Cardiac muscle cell (in vitro differentiated cells and primary cell): ENCODE results near the gene EYA2. TPM values are rescaled to one million over a fixed set of nuclear protein-coding genes. Genes with fewer than 3 reads are reported as not detected.

Source experiments
- DNase-seq, 2 donors: peaks; one replicate each; pipeline versions ENCODE4 v3.0.0 to v3.0.0-alpha.2; 2010 to 2017; ENCODE audit warnings: low read depth in 1 of 2, low spot score in 1 of 2
- H3K27ac ChIP-seq: fragments of 200-600 bp; sonication (generic); 2 replicates; pipeline ENCODE4 v1.5.1; 2016
- H3K27me3 ChIP-seq: fragments of 200-600 bp; sonication (generic); 2 replicates; pipeline ENCODE4 v1.6.0; 2016; ENCODE audit warnings: control low read depth
- H3K36me3 ChIP-seq: fragments of 200-600 bp; sonication (generic); 2 replicates; pipeline ENCODE4 v1.5.1; 2016; ENCODE audit warnings: control low read depth
- H3K4me1 ChIP-seq: fragments of 200-600 bp; sonication (generic); 2 replicates; pipeline ENCODE4 v1.8.1; 2017; ENCODE audit warnings: low read depth, mild to moderate bottlenecking, mixed run types
- H3K4me3 ChIP-seq: fragments of 200-600 bp; sonication (generic); 2 replicates; pipeline ENCODE4 v1.5.1; 2016; ENCODE audit warnings: mild to moderate bottlenecking
- H3K9me3 ChIP-seq: fragments of 200-600 bp; sonication (generic); 2 replicates; pipeline ENCODE4 v1.5.1; 2017; ENCODE audit warnings: low read depth, mild to moderate bottlenecking, control low read depth
- polyA plus RNA-seq: library from polyadenylated mRNA; unstranded; fragments of >200 nt; fragmentation: Nextera tagmentation; extraction: Ambion mirVana; gene quantifications from 2 replicates; pipeline ENCODE4 v1.2.1, GENCODE V29; 2016
- total RNA-seq: library from RNA; depleted of rRNA; stranded (reverse); fragments of >200 nt; gene quantifications from 2 replicates; pipeline ENCODE4 v1.2.3, GENCODE V29; 2016
- TF ChIP-seq, protein P1 (sequence below): IDR thresholded peaks from 2 replicates; pipeline ENCODE4 v1.5.1; 2012; ENCODE audit warnings: low read depth, mild to moderate bottlenecking, low read length

Gene EYA2
- total and polyA plus RNA-seq, 2 experiments from 2014 or later = 0.30 TPM; not detected in 1

DNA sequence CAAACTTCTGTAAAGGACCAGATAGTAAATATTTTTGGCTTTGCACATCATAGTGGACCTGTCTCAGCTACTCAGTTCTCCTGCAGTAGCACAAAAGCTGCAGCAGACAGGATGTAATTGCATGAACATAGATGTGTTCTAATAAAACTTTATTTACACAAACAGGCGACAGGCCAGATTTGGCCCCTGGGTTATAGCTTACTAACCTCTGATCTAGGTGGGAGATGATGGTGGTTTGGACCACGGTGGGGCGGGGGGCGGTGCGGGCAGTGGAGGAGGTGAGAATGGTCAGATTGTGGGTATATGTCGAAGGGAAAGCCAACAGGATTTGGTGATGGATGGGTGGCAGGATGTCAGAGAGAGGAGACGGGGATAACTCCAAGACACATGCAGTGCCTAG is 265.6 kb downstream of the EYA2 start:
- TF ChIP-seq, protein P1, sequence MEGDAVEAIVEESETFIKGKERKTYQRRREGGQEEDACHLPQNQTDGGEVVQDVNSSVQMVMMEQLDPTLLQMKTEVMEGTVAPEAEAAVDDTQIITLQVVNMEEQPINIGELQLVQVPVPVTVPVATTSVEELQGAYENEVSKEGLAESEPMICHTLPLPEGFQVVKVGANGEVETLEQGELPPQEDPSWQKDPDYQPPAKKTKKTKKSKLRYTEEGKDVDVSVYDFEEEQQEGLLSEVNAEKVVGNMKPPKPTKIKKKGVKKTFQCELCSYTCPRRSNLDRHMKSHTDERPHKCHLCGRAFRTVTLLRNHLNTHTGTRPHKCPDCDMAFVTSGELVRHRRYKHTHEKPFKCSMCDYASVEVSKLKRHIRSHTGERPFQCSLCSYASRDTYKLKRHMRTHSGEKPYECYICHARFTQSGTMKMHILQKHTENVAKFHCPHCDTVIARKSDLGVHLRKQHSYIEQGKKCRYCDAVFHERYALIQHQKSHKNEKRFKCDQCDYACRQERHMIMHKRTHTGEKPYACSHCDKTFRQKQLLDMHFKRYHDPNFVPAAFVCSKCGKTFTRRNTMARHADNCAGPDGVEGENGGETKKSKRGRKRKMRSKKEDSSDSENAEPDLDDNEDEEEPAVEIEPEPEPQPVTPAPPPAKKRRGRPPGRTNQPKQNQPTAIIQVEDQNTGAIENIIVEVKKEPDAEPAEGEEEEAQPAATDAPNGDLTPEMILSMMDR = no peak
- Histone ChIP-seq H3K4me3 (no peak overlapping the region), H3K9me3 (no peaks in the 10 kb centered on the region), H3K36me3 (no peaks in the 10 kb centered on the region), H3K27me3 (peaks cover 31% of the 10 kb centered on the region), H3K4me1 (no peaks in the 10 kb centered on the region), H3K27ac (no peak overlapping the region)
- no peak for DNase-seq

DNA sequence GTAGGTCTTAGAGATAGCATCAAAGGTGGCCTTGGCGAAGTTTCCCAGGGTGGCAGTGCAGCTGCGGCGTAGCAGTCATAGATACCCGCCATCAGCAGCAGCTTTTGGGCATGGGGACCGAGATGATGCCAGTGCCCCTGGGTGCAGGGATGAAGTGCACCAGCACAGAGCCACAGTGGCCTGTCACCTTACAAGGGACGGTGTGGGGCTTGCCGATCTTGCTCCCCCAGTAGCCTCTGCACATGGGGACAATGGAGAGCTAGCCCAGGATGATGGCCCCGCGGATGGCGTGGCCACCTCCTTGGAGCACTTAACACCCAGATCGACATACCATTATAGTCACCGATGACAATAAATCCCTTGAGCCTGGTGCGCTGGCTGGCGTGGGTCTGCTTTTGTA is 266.3 kb downstream of the EYA2 start:
- TF ChIP-seq, protein P1 = no peak
- DNase-seq = no peak
- no peaks in the 10 kb centered on the region for H3K36me3 ChIP-seq
- no peaks in the 10 kb centered on the region for H3K9me3 ChIP-seq
- H3K27me3 ChIP-seq = peaks cover 29% of the 10 kb centered on the region
- H3K4me1 ChIP-seq = no peaks in the 10 kb centered on the region
- H3K27ac ChIP-seq = no peak overlapping the region
- no peak overlapping the region for H3K4me3 ChIP-seq

DNA sequence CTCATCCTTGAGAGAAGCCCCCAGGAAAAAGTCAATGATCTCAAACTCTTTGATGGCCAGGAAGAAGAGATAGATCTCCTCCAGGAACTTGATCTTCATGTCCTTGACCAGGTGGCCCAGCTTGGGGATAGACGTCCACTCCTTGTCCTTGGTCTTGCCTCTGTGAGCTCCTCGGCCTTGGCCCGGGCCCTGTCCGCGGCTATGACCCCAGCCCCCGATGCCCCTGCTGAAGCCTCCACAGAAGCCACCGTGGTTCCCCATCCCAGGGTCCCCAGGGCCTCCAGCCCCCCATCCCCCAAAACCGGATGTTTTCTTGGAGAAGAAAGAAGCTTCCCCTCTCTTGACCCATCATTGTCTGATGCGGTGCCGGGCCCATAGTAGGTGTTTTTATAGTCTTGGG is 266.8 kb downstream of the EYA2 start:
- Histone ChIP-seq H3K9me3 (no peaks in the 10 kb centered on the region), H3K4me1 (no peaks in the 10 kb centered on the region), H3K4me3 (no peak overlapping the region), H3K27me3 (peaks cover 29% of the 10 kb centered on the region), H3K27ac (no peak overlapping the region), H3K36me3 (no peaks in the 10 kb centered on the region)
- no peak for DNase-seq
- TF ChIP-seq, protein P1 = no peak

DNA sequence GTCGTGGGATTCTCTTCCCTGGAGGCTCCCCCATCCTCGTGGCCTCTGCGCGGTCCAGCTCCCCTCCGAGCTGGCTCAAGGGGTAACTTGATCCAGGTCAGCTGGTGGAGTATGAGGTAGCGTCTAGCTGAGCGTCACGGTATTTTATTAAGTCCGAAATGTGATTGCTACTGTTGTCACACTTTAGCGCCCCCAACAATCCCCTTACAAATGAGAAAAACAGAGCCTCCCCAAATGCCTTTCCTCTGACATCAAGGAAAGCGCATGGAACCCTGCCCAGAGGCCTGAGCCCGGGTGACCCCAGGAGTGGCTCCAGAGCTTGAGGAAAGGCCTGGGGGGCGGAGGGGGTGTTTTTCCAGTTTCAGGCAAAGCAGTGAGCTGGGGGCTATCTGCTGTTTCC is 269.5 kb downstream of the EYA2 start:
- no peak for DNase-seq
- peaks cover 30% of the 10 kb centered on the region for H3K27me3 ChIP-seq
- no peaks in the 10 kb centered on the region for H3K36me3 ChIP-seq
- TF ChIP-seq, protein P1 = no peak
- no peaks in the 10 kb centered on the region for H3K4me1 ChIP-seq
- no peak overlapping the region for H3K27ac ChIP-seq
- H3K4me3 ChIP-seq = no peak overlapping the region
- no peaks in the 10 kb centered on the region for H3K9me3 ChIP-seq

DNA sequence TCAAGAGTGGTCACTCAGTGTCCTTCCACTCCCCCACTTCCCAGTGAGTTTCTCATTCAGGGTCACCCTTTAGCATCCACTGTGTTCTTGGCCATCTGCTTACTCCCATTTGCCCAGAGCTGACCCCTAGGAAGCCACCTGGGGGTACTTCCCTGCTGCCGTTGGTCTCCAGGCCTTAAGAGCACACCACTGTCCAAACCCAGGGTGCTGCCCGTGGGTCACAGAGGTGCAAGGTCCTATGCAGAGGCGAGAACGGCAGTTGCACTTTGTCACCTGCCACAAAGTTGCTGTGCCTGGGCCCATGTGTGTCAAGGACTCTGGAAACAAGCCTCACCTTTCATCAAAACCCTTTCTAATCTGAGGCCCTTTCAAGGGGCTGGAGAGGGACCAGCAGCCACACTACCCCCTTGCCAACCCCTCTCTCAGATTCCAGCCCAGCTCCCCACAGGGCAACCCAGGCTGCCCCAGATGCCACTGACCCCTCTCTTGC is 270.8 kb downstream of the EYA2 start:
- no peak overlapping the region for H3K27ac ChIP-seq
- TF ChIP-seq, protein P1 = no peak
- no peaks in the 10 kb centered on the region for H3K4me1 ChIP-seq
- DNase-seq = no peak
- no peaks in the 10 kb centered on the region for H3K9me3 ChIP-seq
- no peaks in the 10 kb centered on the region for H3K36me3 ChIP-seq
- H3K27me3 ChIP-seq = peaks cover 22% of the 10 kb centered on the region
- H3K4me3 ChIP-seq = no peak overlapping the region

DNA sequence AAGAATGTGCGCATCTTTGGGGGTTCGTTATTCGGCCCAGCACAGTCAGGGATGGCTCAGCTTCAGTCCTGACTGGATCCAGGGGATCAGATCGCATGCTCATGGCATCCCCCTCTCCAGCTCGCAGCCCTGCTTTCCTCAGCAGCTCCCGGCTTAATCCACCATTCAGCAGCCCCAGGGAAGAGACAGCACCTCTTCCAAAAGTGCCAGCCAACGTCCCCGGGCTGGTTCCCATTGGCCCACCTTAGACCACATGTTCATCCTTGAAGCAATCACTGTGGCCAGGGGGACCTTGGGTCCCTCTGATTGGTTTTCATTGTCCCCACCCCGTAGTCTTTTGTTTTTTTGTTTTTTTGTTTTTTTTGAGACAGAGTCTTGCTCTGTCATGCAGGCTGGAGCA is 273.2 kb downstream of the EYA2 start:
- Histone ChIP-seq H3K4me1 (no peaks in the 10 kb centered on the region), H3K4me3 (no peak overlapping the region), H3K27me3 (peaks cover 21% of the 10 kb centered on the region), H3K9me3 (no peaks in the 10 kb centered on the region), H3K36me3 (no peaks in the 10 kb centered on the region), H3K27ac (no peak overlapping the region)
- no peak for DNase-seq
- TF ChIP-seq, protein P1 = no peak
